Stimulated activated CD4-positive, alpha-beta T cell treated with anti-CD3 and anti-CD28 coated beads, Interleukin-1b, Interleukin-23, amount 100 ng/mL, for 48 hours (primary cell): ENCODE data around the gene MIEN1.
"Not testable (repeated sequence)": the region's sequence is repeated elsewhere in the genome, so short reads cannot be mapped to it uniquely, and the experiment has no call there.

Source experiments
- DNase-seq: peaks from one replicate; pipeline ENCODE4 v3.0.0-alpha.2; 2020

The MIEN1 gene

DNA sequence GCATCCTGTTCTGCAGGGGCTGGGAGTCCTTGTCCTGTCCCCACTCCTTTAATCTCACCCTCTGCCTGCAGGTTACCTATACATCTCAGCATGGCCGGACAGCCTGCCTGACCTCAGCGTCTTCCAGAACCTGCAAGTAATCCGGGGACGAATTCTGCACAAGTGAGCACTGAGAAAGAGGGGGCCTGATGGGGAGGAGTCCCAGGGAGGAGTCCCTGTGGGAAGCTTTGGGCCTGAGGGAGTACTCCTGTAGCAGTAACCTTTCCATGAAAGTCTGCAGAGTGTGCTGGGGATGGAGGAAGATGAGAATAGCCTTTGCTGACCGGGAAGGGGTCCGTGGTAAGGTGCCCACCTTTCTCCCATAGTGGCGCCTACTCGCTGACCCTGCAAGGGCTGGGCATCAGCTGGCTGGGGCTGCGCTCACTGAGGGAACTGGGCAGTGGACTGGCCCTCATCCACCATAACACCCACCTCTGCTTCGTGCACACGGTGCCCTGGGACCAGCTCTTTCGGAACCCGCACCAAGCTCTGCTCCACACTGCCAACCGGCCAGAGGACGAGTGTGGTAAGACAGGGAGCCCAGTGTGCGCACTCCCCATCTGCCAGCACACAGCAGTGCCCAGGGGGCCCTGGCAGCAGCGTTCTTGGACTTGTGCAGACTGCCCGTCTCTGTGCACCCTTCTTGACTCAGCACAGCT lies 14.8 kb downstream of the MIEN1 start:
- DNase-seq = no peak

DNA sequence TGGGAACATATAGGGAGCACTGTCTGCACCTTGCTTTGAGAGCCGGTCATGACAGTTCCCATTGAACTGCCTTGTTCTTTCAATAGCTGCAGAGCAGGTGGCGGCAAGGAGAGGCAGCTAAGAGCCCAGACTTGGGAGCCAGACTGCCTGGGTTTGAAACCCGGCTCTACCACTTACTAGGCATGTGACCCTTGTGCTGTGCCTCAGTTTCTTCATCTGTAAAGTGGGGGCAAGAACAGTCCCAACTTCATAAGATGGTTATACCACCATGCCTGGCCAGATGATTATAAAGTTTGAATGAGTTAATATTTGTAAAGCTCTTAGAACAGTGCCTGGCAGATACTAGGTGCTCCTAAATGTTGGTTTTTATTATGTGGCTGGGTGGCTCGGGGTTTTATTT lies 16.1 kb downstream of the MIEN1 start:
- no peak for DNase-seq

DNA sequence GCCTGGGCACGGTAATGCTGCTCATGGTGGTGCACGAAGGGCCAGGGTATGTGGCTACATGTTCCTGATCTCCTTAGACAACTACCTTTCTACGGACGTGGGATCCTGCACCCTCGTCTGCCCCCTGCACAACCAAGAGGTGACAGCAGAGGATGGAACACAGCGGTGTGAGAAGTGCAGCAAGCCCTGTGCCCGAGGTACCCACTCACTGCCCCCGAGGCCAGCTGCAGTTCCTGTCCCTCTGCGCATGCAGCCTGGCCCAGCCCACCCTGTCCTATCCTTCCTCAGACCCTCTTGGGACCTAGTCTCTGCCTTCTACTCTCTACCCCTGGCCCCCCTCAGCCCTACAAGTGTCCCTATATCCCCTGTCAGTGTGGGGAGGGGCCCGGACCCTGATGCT lies 18.5 kb downstream of the MIEN1 start:
- DNase-seq = no peak

DNA sequence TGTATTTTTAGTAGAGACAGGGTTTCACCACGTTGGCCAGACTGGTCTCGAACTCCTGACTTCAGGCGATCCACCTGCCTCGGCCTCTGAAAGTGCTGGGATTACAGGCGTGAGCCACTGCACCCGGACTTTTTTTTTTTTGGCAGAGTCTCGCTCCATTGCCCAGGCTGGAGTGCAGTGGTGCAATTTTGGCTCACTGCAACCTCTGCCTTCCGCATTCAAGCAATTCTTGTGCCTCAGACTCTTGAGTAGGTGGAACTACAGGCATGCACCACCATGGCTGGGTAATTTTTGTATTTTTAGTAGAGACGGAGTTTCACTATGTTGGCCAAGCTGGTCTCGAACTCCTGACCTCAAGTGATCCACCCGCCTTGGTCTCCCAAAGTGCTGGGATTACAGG lies 19.3 kb downstream of the MIEN1 start:
- DNase-seq = not testable (repeated sequence)

DNA sequence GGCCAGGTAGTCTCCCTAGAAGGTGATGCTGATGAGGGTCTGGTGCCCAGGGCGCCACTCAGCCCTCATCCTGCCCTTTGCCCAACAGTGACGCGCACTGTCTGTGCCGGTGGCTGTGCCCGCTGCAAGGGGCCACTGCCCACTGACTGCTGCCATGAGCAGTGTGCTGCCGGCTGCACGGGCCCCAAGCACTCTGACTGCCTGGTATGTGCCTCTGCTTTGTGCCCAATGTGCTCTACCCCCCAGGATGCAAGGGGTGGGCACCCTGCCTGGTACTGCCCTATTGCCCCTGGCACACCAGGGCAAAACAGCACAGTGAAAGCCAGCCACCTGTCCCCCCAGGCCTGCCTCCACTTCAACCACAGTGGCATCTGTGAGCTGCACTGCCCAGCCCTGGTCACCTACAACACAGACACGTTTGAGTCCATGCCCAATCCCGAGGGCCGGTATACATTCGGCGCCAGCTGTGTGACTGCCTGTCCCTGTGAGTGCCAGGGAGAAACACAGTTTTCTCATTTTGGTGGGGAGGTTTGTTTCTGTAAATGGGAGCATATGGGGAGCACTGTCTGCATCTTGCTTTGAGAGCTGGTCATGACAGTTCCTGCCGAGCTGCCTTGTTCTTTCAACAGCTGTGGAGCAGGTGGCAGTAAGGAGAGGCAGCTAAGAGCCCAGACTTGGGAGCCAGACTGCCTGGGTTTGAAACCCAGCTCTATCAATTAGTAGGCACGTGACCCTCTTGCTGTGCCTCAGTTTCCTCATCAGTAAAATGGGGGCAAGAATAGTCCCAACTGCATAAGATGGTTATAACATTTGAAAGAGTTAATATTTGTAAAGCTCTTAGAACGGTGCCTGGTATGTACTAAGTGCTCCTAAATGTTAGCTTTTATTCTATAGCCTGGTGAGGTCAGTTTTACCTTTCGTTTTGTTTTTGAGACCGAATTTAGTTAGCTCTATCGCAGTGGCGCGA lies 20.1 kb downstream of the MIEN1 start:
- no peak for DNase-seq

DNA sequence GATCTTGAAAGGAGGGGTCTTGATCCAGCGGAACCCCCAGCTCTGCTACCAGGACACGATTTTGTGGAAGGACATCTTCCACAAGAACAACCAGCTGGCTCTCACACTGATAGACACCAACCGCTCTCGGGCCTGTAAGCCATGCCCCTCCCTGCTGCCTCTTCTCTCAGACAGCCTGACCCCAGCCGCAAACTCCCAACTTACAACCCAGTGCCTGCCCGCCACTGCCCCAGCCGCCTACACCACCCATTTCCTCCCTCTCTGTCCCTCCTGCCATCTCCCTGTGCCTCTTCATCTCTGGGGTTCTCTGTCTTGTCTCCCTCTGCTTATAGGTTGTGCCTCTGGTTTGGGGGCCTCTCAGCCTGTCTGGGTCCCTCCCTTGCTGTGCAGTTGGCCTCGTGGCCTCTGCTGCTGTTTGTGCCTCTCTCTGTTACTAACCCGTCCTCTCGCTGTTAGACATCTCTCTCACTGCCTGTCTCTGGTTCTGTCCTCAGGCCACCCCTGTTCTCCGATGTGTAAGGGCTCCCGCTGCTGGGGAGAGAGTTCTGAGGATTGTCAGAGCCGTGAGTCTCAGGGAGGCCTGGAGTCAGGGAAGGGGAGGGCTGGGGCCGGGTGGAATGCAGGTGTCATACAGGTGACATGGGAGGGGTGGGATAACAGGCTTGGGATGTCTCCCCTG lies 20.9 kb downstream of the MIEN1 start:
- no peak for DNase-seq

DNA sequence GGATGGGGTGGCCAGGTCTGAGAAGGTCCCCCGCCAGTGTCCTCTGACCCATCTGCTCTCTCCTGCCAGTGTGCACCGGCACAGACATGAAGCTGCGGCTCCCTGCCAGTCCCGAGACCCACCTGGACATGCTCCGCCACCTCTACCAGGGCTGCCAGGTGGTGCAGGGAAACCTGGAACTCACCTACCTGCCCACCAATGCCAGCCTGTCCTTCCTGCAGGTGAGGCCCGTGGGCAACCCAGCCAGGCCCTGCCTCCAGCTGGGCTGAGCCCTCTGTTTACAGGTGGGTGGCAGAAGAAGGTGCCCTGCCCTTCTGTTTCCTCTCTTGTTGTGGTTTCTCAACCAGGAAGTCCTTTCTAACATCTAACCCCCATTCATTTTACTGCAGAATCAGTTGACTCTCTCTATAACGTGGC lies 23.4 kb downstream of the MIEN1 start:
- DNase-seq = no peak

DNA sequence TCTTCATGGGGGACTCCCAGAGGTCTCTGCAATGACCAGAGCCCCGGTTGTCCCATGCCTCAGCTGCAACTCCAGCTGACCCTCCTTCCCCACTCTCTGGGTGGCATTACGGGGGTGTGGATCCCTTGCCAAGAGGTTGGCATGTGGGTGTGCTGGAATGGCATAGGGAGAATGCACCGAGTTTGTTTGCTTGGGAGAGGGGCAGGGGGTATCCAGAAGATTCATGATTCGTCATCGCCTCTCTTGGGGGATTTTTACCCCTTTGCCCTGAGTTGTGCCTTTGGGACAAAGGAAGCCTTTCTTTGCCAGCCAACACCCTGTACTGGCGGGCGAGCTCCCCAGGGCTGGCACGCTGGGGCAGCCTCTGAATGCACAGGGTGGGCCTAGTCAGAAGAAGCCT lies 23.9 kb downstream of the MIEN1 start:
- DNase-seq = no peak

DNA sequence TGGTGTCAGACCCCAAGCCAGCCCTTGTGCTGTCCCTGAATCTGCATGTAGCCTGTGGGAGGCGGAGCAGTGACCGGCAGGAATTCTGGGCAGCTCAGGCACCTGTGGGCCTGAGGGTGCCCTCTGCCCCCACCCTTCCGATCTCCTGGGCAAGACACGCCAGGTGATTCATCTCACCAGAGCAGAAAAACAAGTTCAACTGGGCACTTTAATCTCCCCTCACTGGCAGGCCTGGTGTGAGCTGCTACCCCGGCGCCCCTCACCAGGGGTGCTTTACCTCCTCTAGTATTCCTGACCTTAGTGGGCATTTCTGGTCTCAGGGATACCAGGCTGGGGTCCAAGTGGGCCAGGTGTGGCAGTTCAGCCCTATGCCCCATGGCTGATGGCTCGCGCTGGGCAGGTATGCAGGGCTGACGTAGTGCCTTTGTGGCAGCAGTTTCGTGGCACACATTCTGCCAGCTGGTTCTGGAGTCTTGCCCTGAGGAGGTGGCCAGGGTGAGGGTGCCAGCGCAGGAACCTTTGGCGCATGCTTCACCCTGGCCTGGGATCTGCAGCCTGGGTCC lies 24.5 kb downstream of the MIEN1 start:
- DNase-seq = no peak

DNA sequence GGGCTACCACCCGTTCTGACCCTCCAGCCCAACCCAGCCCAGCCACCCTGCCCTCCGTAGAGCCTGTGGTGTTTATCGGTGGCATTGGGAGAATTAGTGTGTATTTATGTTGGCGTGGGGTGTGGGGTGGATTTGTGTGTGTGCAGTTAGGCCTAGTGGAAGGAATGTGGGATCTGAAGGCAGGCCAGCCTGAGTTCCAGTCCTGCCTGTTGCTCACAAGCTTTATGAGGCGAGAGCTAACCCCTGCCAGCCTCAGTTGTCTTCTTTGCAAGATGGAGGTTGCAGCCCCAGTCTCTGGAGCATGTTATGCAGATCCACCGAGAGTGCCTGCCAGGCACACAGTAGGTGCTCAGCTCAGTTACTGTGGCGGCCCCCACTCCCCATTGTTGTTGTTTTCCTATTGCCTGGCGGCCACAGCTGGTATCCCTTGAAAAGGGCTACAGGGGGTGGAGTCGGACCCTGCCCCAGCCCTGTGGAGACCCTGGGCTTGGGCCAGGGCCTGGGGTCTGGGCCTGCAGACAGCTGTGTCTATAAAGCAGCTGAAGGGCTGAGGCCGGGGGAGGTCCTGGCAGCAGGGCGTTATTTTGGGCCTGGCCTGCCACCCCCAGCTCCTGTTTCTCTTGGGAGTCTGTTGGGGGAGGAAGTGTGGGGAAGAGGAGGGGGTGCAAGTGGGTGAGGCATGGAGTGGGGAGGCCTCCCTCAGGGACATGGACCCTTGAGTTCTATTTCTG lies 25.3 kb downstream of the MIEN1 start:
- DNase-seq = no peak

DNA sequence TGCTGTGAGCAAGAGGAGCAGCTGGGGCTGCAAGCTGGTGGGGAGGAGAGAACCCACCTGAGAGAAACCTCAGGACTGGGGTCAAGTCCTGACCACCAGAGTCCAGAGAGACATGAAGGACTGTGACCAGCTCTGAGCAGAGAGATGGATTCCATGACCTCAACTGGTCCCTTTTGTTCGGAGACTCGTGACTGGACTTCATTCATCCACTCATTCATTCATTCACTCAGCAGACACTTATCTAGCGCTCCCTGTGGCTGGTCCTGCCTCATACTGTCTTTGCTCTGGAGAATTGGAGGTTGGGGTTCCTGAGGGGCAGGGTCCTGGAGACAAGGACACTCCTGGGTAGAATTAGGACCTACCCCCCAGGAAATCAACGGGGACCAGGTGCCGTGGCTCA lies 26.4 kb downstream of the MIEN1 start:
- no peak for DNase-seq

DNA sequence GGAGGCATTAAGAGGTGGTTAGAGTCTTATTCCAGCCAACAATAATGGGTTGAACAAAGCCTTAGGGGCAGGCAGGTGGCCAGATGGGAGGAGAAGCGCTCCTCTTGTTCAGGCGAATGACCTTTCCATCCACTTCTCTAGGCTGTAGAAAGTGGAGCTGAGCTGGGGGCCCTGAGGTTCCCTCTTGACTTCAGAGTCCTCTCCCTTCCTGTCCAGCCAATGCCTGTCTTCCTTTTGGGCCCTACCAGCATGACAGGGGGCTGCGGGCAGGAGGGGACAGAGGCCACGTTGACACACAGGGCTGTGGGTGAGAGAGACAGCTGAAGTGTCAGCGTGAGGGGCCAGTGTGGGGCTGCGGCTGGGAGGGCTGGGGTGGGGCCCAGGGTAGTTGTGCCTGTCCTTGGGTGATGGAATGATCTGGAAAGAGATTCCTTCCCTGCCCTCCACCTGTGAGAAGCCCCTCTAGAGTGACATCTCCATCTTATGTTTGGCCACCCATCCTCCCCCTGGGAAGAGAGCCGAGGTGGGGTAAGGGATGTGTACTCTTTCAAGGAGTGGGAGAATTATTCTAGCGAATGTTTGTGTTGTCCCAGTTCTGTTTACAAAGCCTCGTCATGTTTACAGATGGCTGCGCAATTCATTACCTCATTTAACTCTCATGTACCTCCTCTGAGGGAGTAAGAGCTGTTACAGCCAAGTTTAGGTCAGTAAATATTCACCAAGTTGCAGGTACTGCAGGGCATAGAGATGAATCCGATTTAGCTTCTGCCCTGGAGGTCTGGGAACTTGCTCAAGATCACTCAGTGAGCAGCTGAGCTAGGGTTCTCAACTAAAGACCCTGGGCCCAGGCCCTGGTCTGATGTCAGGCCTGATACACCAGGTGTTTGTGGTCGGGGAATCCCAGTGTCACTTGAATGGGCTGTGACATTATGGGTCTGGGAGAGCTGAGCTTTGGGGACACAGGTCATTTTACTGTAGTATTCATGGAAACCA lies 27.1 kb downstream of the MIEN1 start:
- DNase-seq = no peak

DNA sequence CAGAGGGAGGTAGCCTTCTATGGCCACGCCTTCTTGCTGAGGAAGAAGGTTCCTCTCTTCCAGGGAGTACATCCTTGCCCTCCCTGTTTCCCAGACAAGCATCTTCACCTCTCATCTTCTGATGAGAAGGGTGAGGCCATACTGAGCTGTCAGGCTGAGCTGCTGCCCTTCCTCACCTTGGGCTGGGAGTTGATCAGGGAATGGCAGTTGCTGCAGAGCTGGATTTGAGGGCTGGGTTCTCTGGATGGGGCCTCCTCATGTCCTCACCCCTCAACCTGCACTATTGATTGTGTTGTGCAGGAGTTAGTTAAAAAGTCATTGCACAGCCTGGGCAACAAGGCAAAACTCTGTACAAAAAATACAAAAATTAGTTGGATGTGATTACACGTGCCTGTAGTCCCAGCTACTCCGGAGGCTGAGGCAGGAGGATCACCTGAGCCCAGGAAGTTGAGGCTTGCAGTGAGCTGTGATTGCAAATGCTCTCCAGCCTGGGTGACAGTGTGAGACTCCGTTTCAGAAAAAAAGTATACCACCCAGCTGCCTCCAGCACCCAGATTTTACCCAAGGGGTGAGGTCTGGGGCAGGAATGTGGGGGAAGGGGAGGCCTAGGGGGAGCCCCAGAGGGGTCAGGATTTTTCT lies 28.4 kb downstream of the MIEN1 start:
- DNase-seq = no peak

DNA sequence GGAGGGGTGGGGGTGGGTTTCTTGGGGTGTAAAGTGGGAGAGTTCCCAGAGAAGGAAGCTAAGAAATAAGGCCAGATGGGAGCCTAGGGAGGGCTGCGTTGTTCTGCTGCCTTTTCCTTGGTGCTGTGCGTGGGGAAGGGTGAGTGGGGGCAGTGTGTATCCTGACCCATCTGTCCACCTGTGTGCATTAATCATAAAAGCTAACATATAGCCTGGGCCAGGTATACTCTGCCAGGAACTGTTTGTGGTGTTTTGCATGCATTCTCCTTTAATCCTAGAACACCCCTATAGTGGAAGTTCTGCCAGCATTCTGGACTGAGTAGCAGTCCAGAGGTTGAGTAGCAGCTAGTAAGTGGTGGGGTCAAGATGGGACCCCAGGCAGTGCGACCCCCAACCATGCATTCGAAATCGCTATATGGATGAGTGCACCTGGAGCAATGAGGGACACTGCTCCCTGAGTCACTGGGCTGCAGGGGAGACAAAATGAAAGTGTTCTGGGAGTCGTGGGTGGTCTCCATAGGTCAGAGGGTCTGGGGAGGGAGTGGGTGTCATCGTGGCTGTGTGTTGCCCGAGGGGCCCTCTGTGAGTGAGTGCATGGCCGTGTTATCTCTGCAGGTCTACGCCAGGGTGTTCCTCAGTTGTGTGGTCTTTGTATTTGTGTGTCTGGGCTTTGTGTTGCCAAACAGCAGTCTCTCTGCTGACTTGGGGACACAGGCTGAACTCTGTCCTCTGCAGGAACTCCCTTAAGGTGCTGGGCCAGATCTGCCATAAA lies 29.1 kb downstream of the MIEN1 start:
- no peak for DNase-seq

DNA sequence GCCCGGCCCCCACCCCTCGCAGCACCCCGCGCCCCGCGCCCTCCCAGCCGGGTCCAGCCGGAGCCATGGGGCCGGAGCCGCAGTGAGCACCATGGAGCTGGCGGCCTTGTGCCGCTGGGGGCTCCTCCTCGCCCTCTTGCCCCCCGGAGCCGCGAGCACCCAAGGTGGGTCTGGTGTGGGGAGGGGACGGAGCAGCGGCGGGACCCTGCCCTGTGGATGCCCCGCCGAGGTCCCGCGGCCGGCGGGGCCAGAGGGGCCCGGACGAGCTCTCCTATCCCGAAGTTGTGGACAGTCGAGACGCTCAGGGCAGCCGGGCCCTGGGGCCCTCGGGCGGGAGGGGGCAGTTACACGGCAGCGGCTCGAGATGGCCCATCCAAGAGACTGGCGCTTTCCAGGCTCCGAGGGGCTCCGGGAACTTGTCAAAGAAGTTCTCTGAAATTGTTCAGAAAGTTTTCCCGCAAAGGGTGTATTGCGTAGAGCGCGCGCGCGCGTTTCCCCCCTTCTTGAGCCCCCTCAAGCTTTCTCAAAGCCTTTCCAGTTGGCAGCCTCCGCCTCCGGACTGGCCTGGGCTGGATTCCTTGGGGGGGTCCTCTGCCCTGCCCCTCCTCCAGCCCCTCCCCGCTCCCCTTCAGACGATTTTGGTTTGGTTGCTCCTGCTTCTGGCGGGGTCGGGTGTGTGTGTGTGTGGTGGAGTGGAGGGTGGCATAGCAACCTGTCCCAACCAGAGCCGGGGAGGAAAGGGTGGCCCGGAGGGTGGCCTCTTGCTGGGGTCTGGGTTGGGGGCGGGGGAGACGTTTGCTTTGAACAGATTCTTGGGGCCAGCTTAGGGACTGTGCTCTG lies 30.0 kb downstream of the MIEN1 start:
- DNase-seq = no peak

DNA sequence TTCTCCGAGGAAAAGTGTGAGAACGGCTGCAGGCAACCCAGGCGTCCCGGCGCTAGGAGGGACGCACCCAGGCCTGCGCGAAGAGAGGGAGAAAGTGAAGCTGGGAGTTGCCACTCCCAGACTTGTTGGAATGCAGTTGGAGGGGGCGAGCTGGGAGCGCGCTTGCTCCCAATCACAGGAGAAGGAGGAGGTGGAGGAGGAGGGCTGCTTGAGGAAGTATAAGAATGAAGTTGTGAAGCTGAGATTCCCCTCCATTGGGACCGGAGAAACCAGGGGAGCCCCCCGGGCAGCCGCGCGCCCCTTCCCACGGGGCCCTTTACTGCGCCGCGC lies 30.5 kb downstream of the MIEN1 start, which contains the start of gene ERBB2:
Gene ERBB2, plus strand, starts transcription at position 247 of the 330 bp plus-strand sequence. CDS start 175 bp downstream, outside the sequence.
- DNase-seq = no peak

DNA sequence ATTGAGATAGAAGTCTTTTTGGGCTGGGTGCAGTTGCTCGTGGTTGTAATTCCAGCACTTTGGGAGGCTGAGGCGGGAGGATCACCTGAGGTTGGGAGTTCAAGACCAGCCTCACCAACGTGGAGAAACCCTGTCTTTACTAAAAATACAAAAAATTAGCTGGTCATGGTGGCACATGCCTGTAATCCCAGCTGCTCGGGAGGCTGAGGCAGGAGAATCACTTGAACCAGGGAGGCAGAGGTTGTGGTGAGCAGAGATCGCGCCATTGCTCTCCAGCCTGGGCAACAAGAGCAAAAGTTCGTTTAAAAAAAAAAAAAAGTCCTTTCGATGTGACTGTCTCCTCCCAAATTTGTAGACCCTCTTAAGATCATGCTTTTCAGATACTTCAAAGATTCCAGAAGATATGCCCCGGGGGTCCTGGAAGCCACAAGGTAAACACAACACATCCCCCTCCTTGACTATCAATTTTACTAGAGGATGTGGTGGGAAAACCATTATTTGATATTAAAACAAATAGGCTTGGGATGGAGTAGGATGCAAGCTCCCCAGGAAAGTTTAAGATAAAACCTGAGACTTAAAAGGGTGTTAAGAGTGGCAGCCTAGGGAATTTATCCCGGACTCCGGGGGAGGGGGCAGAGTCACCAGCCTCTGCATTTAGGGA lies 31.0 kb downstream of the MIEN1 start:
- DNase-seq = not testable (repeated sequence)

DNA sequence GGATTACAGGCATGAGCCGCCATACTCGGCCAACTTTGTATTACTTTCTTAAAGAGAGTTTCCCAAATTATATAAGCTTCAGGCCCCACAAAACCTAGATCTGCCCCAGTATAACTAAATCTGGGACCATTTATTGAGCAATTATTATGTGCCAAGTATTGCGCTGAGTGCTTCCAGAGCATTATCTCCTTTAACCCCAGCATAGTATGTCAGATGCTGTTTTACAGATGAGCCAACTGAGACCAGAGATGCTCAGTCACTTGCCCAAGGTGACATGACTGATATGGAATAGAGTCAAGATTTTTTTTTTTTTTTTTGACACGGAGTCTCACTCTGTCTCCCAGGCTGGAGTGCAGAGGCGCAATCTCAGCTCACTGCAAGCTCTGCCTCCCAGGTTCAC lies 32.4 kb downstream of the MIEN1 start:
- DNase-seq = no peak
